Activated CD4-positive, alpha-beta memory T cell treated with anti-CD3 and anti-CD28 coated beads for 36 hours (primary cell): ENCODE results near the gene ANO7. TPM values are rescaled to one million over a fixed set of nuclear protein-coding genes. Genes with fewer than 3 reads are reported as not detected.

Experiments
- CTCF ChIA-PET: fragments of 350-600 bp; sonication (Branson Sonifier 250); formaldehyde crosslinking; loops from one replicate; lab custom pipeline; 2021; ENCODE audit warnings: antibody characterized with exemption, inconsistent platforms; lab: Charles Lee
- POLR2A ChIA-PET: fragments of 350-600 bp; sonication (Branson Sonifier 250); formaldehyde crosslinking; loops from one replicate; lab custom pipeline; 2021; ENCODE audit warnings: antibody characterized with exemption; lab: Charles Lee
- DNase-seq: peaks from one replicate; pipeline ENCODE4 v3.0.0-alpha.2; 2020
- H3K27ac Mint-ChIP-seq: one replicate; pipeline ENCODE4 v1.8.0; 2021; ENCODE audit warnings: mixed read lengths
- H3K27me3 Mint-ChIP-seq: one replicate; pipeline ENCODE4 v1.8.0; 2021; ENCODE audit warnings: mixed read lengths
- H3K36me3 Mint-ChIP-seq: one replicate; pipeline ENCODE4 v1.8.0; 2021; ENCODE audit warnings: mixed read lengths
- H3K4me1 Mint-ChIP-seq: one replicate; pipeline ENCODE4 v1.8.0; 2021; ENCODE audit warnings: low read depth, mixed read lengths
- H3K4me3 Mint-ChIP-seq: one replicate; pipeline ENCODE4 v1.8.0; 2021; ENCODE audit warnings: mild to moderate bottlenecking, mixed read lengths
- H3K9me3 Mint-ChIP-seq: one replicate; pipeline ENCODE4 v1.8.0; 2021; ENCODE audit warnings: mixed read lengths
- intact Hi-C: fragments of 100-400 bp; cut with micrococcal nuclease; formaldehyde crosslinking; loops from one replicate; pipeline ENCODE4 v1.15.1; 2023
- total RNA-seq, 2 experiments: library from RNA; stranded (reverse); gene quantifications; one replicate each; pipeline ENCODE4 v1.2.3, GENCODE V29; 2021

ANO7 gene
- total RNA-seq, 2 experiments from 2014 or later: 1.4 to 2.1 TPM

DNA sequence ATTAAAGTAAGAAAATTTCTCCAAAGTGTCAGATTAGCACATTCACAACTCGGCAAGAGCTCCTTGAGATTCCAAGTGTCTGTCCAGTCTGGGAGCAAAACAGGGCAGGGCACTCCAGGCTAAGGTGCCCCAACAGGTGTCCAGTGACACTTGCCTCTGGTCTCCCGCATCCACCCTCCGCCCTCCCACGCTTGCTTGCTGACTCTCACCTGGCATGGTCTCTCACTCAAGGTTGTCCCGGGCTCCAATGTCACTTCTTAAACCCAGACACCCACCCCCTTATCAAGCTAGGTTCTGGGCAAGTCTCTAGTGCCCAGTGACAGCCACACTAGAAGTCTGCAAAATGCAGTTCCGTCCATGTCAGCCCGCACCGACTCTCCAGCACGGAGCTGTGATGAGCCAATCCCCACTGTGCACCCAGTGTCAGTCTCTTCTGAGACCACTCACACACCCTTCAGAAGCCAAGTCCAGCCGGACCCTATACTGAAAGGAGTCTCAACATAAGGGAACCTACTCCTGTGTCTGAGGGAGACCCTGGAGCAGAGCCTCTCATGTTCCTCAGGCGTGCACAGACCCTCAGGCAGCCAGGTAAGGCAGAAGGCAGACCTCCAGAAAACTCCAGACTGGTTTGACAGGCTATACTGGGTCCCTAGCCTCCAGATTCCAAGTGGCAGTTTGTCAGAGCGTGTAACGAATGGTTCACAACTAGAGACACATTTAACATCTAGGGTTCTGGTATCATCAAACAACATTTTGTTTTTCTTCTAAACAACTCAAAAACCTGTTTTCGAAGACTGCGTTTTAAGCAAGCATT is 81.4 kb downstream of the ANO7 start:
- Mint-ChIP-seq H3K9me3 (peaks cover under 1% of the 10 kb centered on the region), H3K4me1 (peaks cover 47% of the 10 kb centered on the region), H3K4me3 (no peak overlapping the region), H3K27ac (no peak overlapping the region), H3K27me3 (no peaks in the 10 kb centered on the region), H3K36me3 (peaks cover 14% of the 10 kb centered on the region)
- no peak for DNase-seq
- intact Hi-C loops: loop anchor here (10.0 kb wide), 1 partner anchor 195 kb away; no protein-coding TSS in a partner anchor
- ChIA-PET CTCF (no interaction called here), POLR2A (no interaction called here)

DNA sequence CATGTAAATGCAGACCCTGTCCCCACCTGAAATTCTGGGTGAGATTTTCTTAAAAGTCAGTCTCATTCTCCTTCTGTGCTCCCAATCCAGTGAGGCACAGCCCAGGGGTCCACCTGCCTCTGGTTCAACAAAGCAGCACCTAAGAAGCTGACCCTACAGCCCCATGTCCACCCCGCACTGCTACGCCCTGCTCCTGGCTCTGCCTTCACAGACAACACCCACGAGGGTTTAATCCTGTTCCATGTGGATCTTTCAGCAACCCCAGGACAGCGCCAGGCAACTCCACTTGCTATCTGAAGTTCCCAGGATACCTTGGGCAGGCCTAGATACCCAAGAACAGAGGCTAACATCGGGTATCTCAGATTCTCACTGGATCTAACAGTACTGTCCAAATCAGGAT is 82.1 kb downstream of the ANO7 start:
- CTCF ChIA-PET: no interaction called here
- Mint-ChIP-seq H3K9me3 (peaks cover 6% of the 10 kb centered on the region), H3K36me3 (peaks cover 18% of the 10 kb centered on the region), H3K27ac (no peak overlapping the region), H3K27me3 (no peaks in the 10 kb centered on the region), H3K4me3 (no peak overlapping the region), H3K4me1 (peaks cover 47% of the 10 kb centered on the region)
- intact Hi-C loops: loop anchor here (10.0 kb wide), 1 partner anchor 196 kb away; no protein-coding TSS in a partner anchor
- no peak for DNase-seq
- POLR2A ChIA-PET: no interaction called here

DNA sequence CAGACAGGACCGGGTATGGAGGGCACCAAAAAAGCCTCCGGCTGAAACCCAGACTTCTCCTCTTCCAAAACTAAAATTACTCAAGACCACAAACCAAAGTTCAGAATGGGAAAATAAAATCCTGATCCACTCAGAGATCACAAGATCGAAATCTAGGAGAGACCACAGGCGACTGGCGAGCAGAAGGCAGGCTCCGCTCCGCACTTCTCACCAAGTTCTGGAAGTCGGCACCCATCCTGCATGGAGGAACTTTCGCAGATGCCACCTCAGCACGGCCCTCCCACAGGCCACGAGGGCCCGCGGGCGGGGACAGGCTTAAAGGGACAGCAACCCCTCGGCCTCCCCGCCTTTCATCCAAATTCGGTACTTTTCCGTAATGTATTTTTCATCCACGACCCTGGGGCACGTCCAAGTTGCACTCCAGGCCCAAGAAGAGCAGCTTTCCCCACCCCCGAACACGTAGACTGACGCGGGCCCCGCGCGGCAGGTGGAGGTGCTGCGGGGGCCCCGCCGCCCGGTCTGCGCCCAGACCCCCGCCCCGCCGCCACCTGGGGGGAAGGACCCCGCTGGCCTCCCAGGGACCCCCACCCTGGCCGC is 83.3 kb downstream of the ANO7 start:
- Mint-ChIP-seq H3K4me3 (peak overlapping the region; percentile 84), H3K27ac (peak overlapping the region; percentile 76), H3K27me3 (no peaks in the 10 kb centered on the region), H3K36me3 (peaks cover 21% of the 10 kb centered on the region), H3K4me1 (peaks cover 47% of the 10 kb centered on the region), H3K9me3 (peaks cover 14% of the 10 kb centered on the region)
- ChIA-PET CTCF (no interaction called here), POLR2A (no interaction called here)
- intact Hi-C loops: loop anchor here (2.0 to 10.0 kb wide), 2 partner anchors 43 to 197 kb away; partner anchors contain the start of genes HDLBP and SEPTIN2
- peak; percentile 70 for DNase-seq

DNA sequence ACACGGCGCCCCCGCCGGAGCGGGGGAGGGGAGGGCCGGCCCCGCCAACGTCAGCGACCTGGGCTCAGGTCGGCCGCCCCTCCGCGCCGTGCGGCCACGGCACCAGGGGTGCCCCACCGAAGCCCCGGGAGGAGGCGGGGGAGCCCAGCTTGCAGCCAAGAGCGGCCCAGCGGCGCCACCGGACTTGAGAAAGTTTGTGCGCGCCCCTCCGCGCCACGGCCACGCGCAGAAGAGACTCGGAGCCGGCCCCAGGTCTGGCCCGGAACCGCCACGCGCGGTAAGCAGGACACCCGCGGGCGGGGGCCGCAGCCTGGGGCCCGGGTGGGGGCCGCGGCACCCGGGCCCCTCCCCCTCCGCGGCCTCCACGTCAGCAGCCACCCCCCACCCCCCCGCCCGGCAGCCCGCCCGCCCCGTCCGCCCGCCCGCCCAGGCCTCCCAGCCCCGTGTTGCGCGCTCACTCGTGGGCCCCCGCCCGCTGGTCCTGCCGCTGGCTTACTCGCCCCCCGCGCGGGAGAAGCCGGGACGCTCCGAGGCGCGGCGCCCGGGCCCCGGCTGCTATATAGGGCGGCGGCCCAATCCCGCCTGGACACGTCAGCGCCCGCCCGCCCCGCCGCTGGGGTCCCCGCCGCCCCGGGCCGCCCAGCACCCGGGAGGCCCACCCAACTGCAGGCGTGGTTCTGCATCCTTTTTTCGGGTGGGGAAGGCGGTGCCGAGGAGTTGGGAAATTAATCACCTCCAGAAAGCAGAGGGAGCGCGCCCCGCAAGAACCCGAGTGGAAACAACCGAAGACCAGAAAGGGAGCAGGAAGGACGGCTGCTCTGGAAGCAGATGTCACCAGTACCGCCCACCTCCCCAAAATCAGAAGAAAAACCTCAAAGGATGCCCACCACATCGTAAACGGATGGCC is 84.1 kb downstream of the ANO7 start:
- peak overlapping the region; percentile 60 for H3K4me3 Mint-ChIP-seq
- ChIA-PET POLR2A (no interaction called here), CTCF (no interaction called here)
- H3K4me1 Mint-ChIP-seq: peaks cover 50% of the 10 kb centered on the region
- H3K36me3 Mint-ChIP-seq: peaks cover 18% of the 10 kb centered on the region
- intact Hi-C loops: loop anchor here (2.0 to 10.0 kb wide), 2 partner anchors 42 to 198 kb away; partner anchors contain the start of genes HDLBP and SEPTIN2
- no peak overlapping the region for H3K27ac Mint-ChIP-seq
- H3K9me3 Mint-ChIP-seq: peaks cover 14% of the 10 kb centered on the region
- no peaks in the 10 kb centered on the region for H3K27me3 Mint-ChIP-seq
- DNase-seq: peak; percentile 54

DNA sequence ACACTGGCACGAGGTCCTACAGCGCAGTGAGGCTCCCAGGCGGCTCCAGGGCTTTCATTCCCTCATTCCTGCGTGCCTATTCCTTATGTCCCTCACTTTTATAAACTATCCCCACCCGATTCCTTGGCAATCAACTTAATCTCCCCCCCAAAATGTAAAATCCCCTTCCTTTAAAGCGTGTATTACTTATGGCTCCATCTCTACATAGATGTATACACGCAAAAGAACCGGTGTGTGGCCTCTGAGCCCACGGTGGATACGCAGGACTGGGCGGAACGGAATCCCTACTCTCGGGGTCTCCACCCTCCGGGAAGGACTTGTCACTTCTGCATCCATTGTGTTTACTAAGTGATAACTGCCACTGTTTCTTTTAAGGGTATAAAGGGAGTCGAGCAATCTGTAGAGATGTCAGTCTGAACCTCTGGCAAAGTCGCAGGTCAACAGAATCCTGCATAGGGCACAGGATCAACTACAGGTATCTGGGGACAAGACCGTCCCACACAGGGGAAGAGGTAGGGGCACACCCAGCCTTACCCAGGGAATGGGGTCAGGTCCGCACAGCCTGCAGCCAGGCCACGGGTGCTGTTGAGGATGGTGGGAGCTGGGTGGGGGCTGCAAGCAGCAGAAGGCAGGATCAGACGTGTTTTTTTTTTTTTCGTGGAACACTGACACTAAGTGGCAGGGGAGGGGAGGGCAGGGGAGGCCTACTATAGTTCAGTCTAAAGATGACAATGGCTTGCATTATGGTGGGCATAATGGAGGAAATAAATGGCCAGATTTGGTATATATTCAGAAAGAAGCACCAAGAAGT is 84.9 kb downstream of the ANO7 start:
- Mint-ChIP-seq H3K27me3 (no peaks in the 10 kb centered on the region), H3K9me3 (peaks cover 14% of the 10 kb centered on the region), H3K4me1 (peaks cover 45% of the 10 kb centered on the region), H3K27ac (peak overlapping the region; percentile 19), H3K4me3 (peak overlapping the region; percentile 60), H3K36me3 (peaks cover 14% of the 10 kb centered on the region)
- intact Hi-C loops: loop anchor here (2.0 to 10.0 kb wide), 2 partner anchors 41 to 199 kb away; partner anchors contain the start of genes HDLBP and SEPTIN2
- ChIA-PET CTCF (no interaction called here), POLR2A (no interaction called here)
- DNase-seq: no peak

DNA sequence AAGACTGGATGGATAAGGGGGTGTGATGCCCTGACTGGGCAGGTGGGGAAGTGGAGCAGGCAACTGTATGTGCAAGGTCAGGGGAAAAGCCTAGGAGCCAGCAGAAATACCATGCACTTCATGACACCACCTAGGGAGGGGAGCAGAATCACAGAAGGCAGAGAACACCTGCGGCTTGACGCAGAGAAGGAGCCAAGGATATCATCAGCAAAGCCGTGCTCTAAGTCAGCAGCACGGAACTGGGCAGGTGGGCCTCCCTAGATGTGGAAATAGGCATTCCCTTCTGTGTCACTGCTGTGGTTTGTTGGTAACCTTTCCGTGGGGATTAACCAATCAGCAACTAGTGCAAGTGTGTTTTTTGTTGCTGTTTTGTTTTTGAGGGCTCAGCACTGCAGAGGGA is 85.7 kb downstream of the ANO7 start:
- CTCF ChIA-PET: no interaction called here
- DNase-seq: no peak
- POLR2A ChIA-PET: no interaction called here
- no peak overlapping the region for H3K4me3 Mint-ChIP-seq
- H3K36me3 Mint-ChIP-seq: peaks cover 10% of the 10 kb centered on the region
- peaks cover 14% of the 10 kb centered on the region for H3K9me3 Mint-ChIP-seq
- H3K4me1 Mint-ChIP-seq: peaks cover 41% of the 10 kb centered on the region
- no peaks in the 10 kb centered on the region for H3K27me3 Mint-ChIP-seq
- no peak overlapping the region for H3K27ac Mint-ChIP-seq
- intact Hi-C loops: loop anchor here (10.0 kb wide), 1 partner anchor 199 kb away; no protein-coding TSS in a partner anchor

Other genes with a start within 250 kb of the ANO7 start
- 1 to 10 TPM; 2.6 to 3.8 TPM for gene SNED1, start 190.1 kb upstream of the ANO7 start, total RNA-seq
- gene MTERF4, start 86.4 kb upstream of the ANO7 start, total RNA-seq: 10 to 100 TPM; 43.9 to 46.0 TPM
- gene PASK, start 39.2 kb upstream of the ANO7 start, total RNA-seq: 100 to 1,000 TPM in 1 of 2 experiments, 10 to 100 TPM in 1; 86.1 to 100 TPM
- gene PPP1R7, start 38.2 kb upstream of the ANO7 start, total RNA-seq: 100 to 1,000 TPM; 123 to 132 TPM
- gene HDLBP, start 127.0 kb downstream of the ANO7 start, total RNA-seq: 100 to 1,000 TPM; 243 to 251 TPM
- gene SEPTIN2, start 127.2 kb downstream of the ANO7 start, total RNA-seq: 100 to 1,000 TPM; 255 to 261 TPM
- gene FARP2, start 167.6 kb downstream of the ANO7 start, total RNA-seq: 10 to 100 TPM; 25.1 to 29.5 TPM